VCaP (cell line): Measurements from ENCODE around the gene MAP3K20.

Experiments
- H3K27ac ChIP-seq: fragments of 450-650 bp; 2 replicates; pipeline ENCODE4 v1.5.1; 2017
- TF ChIP-seq, protein P1 (sequence below): fragments of 450-650 bp; conservative IDR thresholded peaks from 2 replicates; pipeline ENCODE4 v1.5.1; 2017; ENCODE audit warnings: mild to moderate bottlenecking, moderate library complexity

MAP3K20 gene

DNA sequence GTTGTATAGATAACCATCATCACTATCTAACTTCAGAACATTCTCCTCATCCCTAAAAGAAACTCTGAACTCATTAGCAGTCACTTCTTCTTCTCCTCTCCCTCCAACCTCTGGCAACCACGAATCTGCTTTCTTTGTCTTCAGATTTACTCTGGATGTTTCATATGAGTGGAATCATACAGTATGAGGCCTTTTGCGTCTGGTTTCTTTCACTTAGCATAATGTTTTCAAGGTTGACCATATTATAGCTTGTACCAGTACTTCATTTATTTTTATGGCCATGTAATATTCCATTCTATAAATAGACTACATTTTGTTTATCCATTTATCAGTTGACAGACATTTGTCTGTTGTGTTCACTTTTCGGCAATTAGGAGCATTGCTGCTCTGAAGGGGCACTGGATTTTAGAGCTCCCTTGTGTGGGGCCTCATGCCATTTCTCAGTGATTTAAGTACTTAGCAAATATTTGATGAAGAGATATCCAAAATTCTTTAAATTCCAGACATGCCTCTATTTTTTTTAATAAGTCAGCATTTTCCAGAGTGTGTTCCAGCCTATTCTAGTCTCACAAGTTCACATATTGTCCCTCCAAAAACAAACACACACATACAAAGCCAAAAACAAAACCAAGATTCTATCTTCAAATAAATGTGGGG is 22.5 kb upstream of the MAP3K20 start:
- TF ChIP-seq, protein P1, sequence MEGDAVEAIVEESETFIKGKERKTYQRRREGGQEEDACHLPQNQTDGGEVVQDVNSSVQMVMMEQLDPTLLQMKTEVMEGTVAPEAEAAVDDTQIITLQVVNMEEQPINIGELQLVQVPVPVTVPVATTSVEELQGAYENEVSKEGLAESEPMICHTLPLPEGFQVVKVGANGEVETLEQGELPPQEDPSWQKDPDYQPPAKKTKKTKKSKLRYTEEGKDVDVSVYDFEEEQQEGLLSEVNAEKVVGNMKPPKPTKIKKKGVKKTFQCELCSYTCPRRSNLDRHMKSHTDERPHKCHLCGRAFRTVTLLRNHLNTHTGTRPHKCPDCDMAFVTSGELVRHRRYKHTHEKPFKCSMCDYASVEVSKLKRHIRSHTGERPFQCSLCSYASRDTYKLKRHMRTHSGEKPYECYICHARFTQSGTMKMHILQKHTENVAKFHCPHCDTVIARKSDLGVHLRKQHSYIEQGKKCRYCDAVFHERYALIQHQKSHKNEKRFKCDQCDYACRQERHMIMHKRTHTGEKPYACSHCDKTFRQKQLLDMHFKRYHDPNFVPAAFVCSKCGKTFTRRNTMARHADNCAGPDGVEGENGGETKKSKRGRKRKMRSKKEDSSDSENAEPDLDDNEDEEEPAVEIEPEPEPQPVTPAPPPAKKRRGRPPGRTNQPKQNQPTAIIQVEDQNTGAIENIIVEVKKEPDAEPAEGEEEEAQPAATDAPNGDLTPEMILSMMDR: no peak
- H3K27ac ChIP-seq: no peak overlapping the region

DNA sequence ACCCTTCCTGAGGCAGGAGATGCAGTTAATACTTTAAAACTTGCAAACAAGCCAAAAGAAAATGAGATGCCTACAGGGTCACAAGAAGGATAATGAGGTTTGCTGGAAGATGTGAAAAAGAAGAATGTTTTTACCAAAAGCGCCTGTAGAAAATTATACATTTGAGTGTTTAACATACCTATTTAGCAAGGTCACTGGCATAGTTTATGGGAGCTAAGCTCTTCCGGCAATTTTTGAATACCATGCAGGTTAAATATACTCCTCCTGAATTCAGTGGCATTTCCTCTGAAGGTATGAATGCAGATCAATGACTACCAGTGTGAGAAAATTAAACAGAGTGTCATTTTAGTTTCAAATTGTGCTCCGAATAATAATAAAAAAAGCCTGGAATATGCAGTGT is 21.2 kb upstream of the MAP3K20 start:
- TF ChIP-seq, protein P1: no peak
- H3K27ac ChIP-seq: no peak overlapping the region

DNA sequence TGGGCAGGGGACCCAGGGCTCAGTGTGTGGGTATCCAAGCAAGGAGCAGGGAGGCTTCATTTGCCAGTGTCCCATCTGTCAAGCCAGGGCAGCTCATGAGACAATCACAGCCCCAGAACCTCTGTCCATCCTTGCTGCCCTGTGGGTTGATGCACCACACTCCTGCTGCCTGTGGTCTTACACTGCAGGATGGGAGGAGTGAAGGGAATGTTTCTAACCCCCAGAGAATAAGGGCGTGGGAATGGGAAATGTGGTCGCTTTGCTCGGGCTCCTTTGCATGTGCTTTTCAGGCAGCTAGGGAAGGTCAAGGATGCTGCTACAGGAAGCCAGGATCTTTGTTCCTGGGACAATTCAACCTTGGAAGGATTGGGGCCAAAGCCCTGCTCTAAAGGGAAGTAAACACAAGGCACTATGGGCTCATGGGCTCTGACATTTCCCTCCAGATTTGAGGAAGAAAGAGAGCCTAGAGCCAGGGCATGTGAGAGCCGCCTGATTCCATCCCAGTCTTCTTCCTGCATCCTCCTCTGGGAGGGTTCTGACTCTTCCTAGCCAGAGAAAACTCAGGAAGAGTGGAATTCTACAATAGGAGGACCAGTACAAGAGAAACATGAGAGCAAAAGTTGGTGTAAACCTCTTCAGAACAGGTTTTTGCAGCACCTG is 18.8 kb upstream of the MAP3K20 start:
- no peak overlapping the region for H3K27ac ChIP-seq
- TF ChIP-seq, protein P1: no peak

DNA sequence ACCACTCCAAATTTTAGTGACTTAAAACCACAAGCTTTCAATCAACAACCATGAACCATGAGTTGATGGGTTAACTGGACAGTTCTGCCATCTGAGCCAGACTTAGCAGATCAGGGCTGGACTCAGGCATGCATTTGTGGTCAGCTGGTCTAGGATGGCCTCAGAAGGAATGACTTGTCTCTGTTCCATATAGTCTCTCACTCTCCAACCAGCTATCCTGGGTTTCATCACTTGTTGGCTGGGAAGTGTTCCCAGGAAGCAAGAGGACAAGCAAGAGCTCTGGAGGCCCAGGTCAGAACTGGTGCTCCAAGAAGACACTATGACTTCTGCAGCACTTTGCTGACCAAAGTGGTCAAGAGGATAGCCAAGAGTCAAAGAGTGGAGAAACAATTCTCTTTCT is 17.5 kb upstream of the MAP3K20 start:
- TF ChIP-seq, protein P1: no peak
- H3K27ac ChIP-seq: no peak overlapping the region

DNA sequence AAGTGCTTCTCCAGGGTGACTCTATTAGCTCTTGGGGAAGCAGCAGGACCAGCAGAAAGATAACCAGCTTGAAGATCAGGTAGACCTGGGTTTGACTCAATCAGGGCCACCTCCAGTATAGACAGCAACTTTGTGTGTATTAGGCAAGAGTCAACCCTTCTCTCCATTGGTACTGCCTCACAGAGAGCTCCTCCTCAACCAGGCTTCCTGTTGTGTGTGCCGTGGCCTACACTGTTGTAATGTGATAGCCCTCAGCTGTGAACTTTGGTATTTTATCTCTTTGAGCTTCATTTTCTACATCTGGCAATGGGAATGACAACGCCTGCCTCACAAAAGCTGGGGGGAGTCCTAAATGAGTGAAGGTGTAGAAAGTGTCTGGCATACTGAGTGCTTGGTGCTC is 17.0 kb upstream of the MAP3K20 start:
- H3K27ac ChIP-seq: no peak overlapping the region
- TF ChIP-seq, protein P1: no peak

DNA sequence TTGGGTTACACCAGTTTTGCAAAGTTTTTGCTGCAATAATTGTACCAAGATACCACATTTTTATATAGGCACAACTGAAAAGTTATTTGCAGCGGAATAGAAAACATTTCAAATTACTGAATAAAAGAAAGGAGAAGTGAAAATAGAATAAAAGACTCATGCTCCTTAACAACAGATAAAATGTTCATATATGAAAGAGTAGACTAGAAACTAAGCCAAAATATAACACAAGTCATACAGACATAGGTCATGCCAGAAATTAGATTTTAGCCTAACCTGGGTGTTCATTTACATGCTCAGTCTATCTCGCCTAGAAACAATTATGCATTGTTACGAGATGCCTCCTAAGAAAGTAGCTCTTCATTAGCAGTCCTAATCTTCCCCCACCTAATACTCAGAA is 16.4 kb upstream of the MAP3K20 start:
- TF ChIP-seq, protein P1: no peak
- H3K27ac ChIP-seq: no peak overlapping the region

DNA sequence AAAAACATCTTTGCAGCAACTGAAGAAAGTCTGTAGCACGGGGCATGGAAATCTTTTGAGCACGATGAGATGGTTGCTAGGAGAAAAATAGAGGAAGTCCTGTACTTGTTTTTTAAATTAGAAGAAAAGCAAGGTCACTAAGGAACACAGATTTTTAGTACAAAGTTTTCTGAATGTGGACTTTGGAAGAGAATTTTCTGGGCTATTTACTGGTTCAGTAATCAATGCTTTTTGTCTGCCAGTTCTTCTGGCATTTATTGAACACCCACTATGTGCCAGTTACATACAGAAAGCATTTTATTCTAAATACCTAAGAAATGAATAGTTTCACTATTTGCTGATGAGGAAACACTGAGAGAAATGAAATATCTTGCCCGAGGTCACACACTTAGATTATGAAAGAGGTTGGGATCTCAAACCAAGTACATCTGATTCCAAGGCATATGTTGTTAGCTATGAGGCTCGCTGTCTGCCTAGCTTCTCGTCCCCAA is 15.6 kb upstream of the MAP3K20 start:
- H3K27ac ChIP-seq: no peak overlapping the region
- TF ChIP-seq, protein P1: no peak
